Middle frontal gyrus (tissue), 1 donor: ENCODE data around the gene DGCR2.
"Not testable (repeated sequence)": the region's sequence is repeated elsewhere in the genome, so short reads cannot be mapped to it uniquely, and the experiment has no call there.

Experiments
- DNase-seq: peaks from one replicate; pipeline ENCODE4 v3.0.0-alpha.2; 2015; ENCODE audit warnings: low spot score; ENCODE audit errors: extremely low spot score

The DGCR2 gene

GRCh38 chr22:19012308-19012986 lies 109.8 kb downstream of the DGCR2 start:
- DNase-seq, result no peak

- not testable (repeated sequence) for DNase-seq
Measured at GRCh38 chr22:19011611-19012010, 110.6 kb downstream of the DGCR2 start.

GRCh38 chr22:19011075-19011474 lies 111.1 kb downstream of the DGCR2 start:
- no peak for DNase-seq

GRCh38 chr22:19005905-19006304 lies 116.3 kb downstream of the DGCR2 start:
- no peak for DNase-seq

- no peak for DNase-seq
Measured at GRCh38 chr22:19004471-19004870, 117.7 kb downstream of the DGCR2 start.

- no peak for DNase-seq
Measured at GRCh38 chr22:19003508-19003907, 118.7 kb downstream of the DGCR2 start.

GRCh38 chr22:19002684-19003038 lies 119.6 kb downstream of the DGCR2 start:
- DNase-seq, result no peak

- no peak for DNase-seq
Measured at GRCh38 chr22:19001204-19001603, 121.0 kb downstream of the DGCR2 start.

- DNase-seq, result not testable (repeated sequence)
Measured at GRCh38 chr22:19000106-19000505, 122.1 kb downstream of the DGCR2 start.

- DNase-seq, result no peak
Measured at GRCh38 chr22:18999416-18999815, 122.8 kb downstream of the DGCR2 start.

- no peak for DNase-seq
Measured at GRCh38 chr22:18999008-18999407, 123.2 kb downstream of the DGCR2 start.

- DNase-seq, result no peak
Measured at GRCh38 chr22:18997925-18998315, 124.3 kb downstream of the DGCR2 start.

GRCh38 chr22:18997306-18997924 lies 124.8 kb downstream of the DGCR2 start:
- DNase-seq, result no peak

- no peak for DNase-seq
Measured at GRCh38 chr22:18996376-18996900, 125.8 kb downstream of the DGCR2 start.

GRCh38 chr22:18995327-18995711 lies 126.9 kb downstream of the DGCR2 start:
- DNase-seq, result no peak

- no peak for DNase-seq
Measured at GRCh38 chr22:18994701-18995326, 127.4 kb downstream of the DGCR2 start.

GRCh38 chr22:18994056-18994455 lies 128.2 kb downstream of the DGCR2 start:
- no peak for DNase-seq

- no peak for DNase-seq
Measured at GRCh38 chr22:18992543-18993198, 129.5 kb downstream of the DGCR2 start.

- no peak for DNase-seq
Measured at GRCh38 chr22:18991821-18992442, 130.3 kb downstream of the DGCR2 start.

- DNase-seq, result no peak
Measured at GRCh38 chr22:18991138-18991432, 131.1 kb downstream of the DGCR2 start.

GRCh38 chr22:18990355-18991137 lies 131.7 kb downstream of the DGCR2 start:
- no peak for DNase-seq
